MCF 10A (cell line): ENCODE measurements around the gene MEA1. TPM values are rescaled to one million over a fixed set of nuclear protein-coding genes. Genes with fewer than 3 reads are reported as not detected.

Source experiments
- BruUV-seq: library from RNA; stranded (reverse); fragments of 400-500 nt; replicated peaks from 2 replicates; lab custom pipeline; 2021; lab: Mats Ljungman, UMichigan
- CTCF ChIA-PET: fragments of 300-600 bp; sonication (Branson Sonifier 250); formaldehyde crosslinking; extraction: SDS; loops from one replicate; lab custom pipeline; 2021; ENCODE audit warnings: antibody characterized with exemption, inconsistent platforms; lab: Yijun Ruan, JAX
- POLR2A ChIA-PET: fragments of 300-600, 350-650 bp; sonication (Branson Sonifier 250); formaldehyde crosslinking; extraction: SDS; loops from one replicate; lab custom pipeline; 2020; ENCODE audit warnings: antibody characterized with exemption, inconsistent platforms; lab: Yijun Ruan, JAX
- DNase-seq: peaks from one replicate; pipeline ENCODE4 v3.0.0-alpha.2; 2018; ENCODE audit not compliant: unreplicated experiment
- H3K27ac Mint-ChIP-seq: one replicate; pipeline ENCODE4 v1.8.0; 2022; ENCODE audit warnings: mild to moderate bottlenecking, low read depth, mixed read lengths; ENCODE audit not compliant: unreplicated experiment
- H3K27me3 Mint-ChIP-seq: one replicate; pipeline ENCODE4 v1.8.0; 2022; ENCODE audit warnings: mixed read lengths; ENCODE audit not compliant: insufficient read depth, unreplicated experiment
- H3K36me3 Mint-ChIP-seq: one replicate; pipeline ENCODE4 v1.8.0; 2022; ENCODE audit warnings: mild to moderate bottlenecking, moderate library complexity, mixed read lengths; ENCODE audit not compliant: insufficient read depth, unreplicated experiment
- H3K4me1 Mint-ChIP-seq: one replicate; pipeline ENCODE4 v1.8.0; 2022; ENCODE audit warnings: mixed read lengths; ENCODE audit not compliant: insufficient read depth, unreplicated experiment
- H3K4me3 Mint-ChIP-seq: one replicate; pipeline ENCODE4 v1.8.0; 2022; ENCODE audit warnings: mild to moderate bottlenecking, moderate library complexity, mixed read lengths; ENCODE audit not compliant: unreplicated experiment
- H3K9me3 Mint-ChIP-seq: one replicate; pipeline ENCODE4 v1.8.0; 2022; ENCODE audit warnings: mixed read lengths; ENCODE audit not compliant: unreplicated experiment
- CTCF ChIP-seq: fragments of 200-600 bp; IDR thresholded peaks from one replicate; pipeline ENCODE4 v1.8.0; 2022; ENCODE audit warnings: antibody characterized with exemption, mild to moderate bottlenecking; ENCODE audit not compliant: unreplicated experiment
- intact Hi-C: fragments of 100-400 bp; cut with micrococcal nuclease; formaldehyde crosslinking; loops from 2 replicates; pipeline ENCODE4 v1.14.1; 2022
- total RNA-seq: library from RNA; stranded (reverse); gene quantifications from 2 replicates; pipeline ENCODE4 v1.2.3, GENCODE V29; 2022

MEA1 gene
- total RNA-seq, 1 experiment from 2014 or later: 71.8 TPM

- Mint-ChIP-seq H3K36me3 (peaks cover 55% of the 10 kb centered on the region), H3K9me3 (no peaks in the 10 kb centered on the region), H3K4me3 (peak within 1 kb of the TSS; percentile 92), H3K4me1 (peaks cover 9% of the 10 kb centered on the region), H3K27me3 (no peaks in the 10 kb centered on the region), H3K27ac (peak within 1 kb of the TSS; percentile 57)
- no peak for TF ChIP-seq CTCF
- ChIA-PET POLR2A (interaction anchor here (0.5 to 3.4 kb wide), 25 partner anchors 9 to 275 kb away, joined by 3 to 35 read pairs (median 4); partner anchors contain the start of genes CNPY3, CUL7, CUL9 and DNPH1), CTCF (interaction anchor here (0.6 to 1.2 kb wide), 4 partner anchors 48 to 1060 kb away, joined by 3 to 5 read pairs (median 3); no protein-coding TSS in a partner anchor)
- intact Hi-C loops: loop anchor here (1.0 kb wide), 1 partner anchor 120 kb away; no protein-coding TSS in a partner anchor
- DNase-seq: peak; percentile 68
- TSS peak; percentile 82 for BruUV-seq
Measured at GRCh38 chr6:43021270-43022047, 7.7 kb upstream of the MEA1 start, which contains the start of gene RRP36. Gene RRP36 (plus strand): TSS chr6:43021623. CDS start chr6:43021655, 32 bp downstream.

GRCh38 chr6:43020847-43021246 lies 7.1 kb upstream of the MEA1 start:
- intact Hi-C loops: no loop called here
- Mint-ChIP-seq H3K4me1 (peaks cover 14% of the 10 kb centered on the region), H3K27ac (peak overlapping the region; percentile 57), H3K9me3 (no peaks in the 10 kb centered on the region), H3K27me3 (no peaks in the 10 kb centered on the region), H3K4me3 (peak overlapping the region; percentile 92), H3K36me3 (peaks cover 48% of the 10 kb centered on the region)
- CTCF ChIA-PET: interaction anchor here (0.6 to 1.2 kb wide), 5 partner anchors 44 to 325 kb away, joined by 3 to 5 read pairs (median 3); no protein-coding TSS in a partner anchor
- POLR2A ChIA-PET: interaction anchor here (0.5 to 3.4 kb wide), 17 partner anchors 8 to 274 kb away, joined by 3 to 35 read pairs (median 6); partner anchors contain the start of genes CNPY3, CUL7, CUL9 and KLC4
- no peak for TF ChIP-seq CTCF
- BruUV-seq: no TSS peak
- DNase-seq: peak; percentile 5

GRCh38 chr6:43020052-43020705 lies 6.4 kb upstream of the MEA1 start:
- intact Hi-C loops: no loop called here
- CTCF ChIA-PET: interaction anchor here (0.6 to 1.2 kb wide), 6 partner anchors 13 to 151 kb away, joined by 3 to 5 read pairs (median 4); no protein-coding TSS in a partner anchor
- Mint-ChIP-seq H3K4me3 (no peak overlapping the region), H3K36me3 (peaks cover 42% of the 10 kb centered on the region), H3K4me1 (peaks cover 15% of the 10 kb centered on the region), H3K27me3 (no peaks in the 10 kb centered on the region), H3K9me3 (no peaks in the 10 kb centered on the region), H3K27ac (no peak overlapping the region)
- BruUV-seq: no TSS peak
- no peak for TF ChIP-seq CTCF
- POLR2A ChIA-PET: interaction anchor here (0.7 to 3.4 kb wide), 12 partner anchors 12 to 273 kb away, joined by 3 to 35 read pairs (median 7); partner anchors contain the start of genes CNPY3, CUL7, CUL9 and KLC4
- DNase-seq: no peak
